Eye (tissue), 1 donor: Measurements from ENCODE around the gene PGR.
"Not testable (repeated sequence)": the region's sequence is repeated elsewhere in the genome, so short reads cannot be mapped to it uniquely, and the experiment has no call there.

ENCODE experiments used
- DNase-seq: peaks from one replicate; pipeline ENCODE4 v3.0.0-alpha.2; 2015

PGR gene

GRCh38 chr11:101063706-101064105 is 65.9 kb downstream of the PGR start:
- DNase-seq, result no peak

- DNase-seq, result no peak
Observed at GRCh38 chr11:101061606-101062005, 68.0 kb downstream of the PGR start.

GRCh38 chr11:101059331-101059730 is 70.3 kb downstream of the PGR start:
- DNase-seq, result no peak

- no peak for DNase-seq
Observed at GRCh38 chr11:101053492-101053891, 76.1 kb downstream of the PGR start.

GRCh38 chr11:101051677-101052076 is 77.9 kb downstream of the PGR start:
- DNase-seq, result no peak

DNA sequence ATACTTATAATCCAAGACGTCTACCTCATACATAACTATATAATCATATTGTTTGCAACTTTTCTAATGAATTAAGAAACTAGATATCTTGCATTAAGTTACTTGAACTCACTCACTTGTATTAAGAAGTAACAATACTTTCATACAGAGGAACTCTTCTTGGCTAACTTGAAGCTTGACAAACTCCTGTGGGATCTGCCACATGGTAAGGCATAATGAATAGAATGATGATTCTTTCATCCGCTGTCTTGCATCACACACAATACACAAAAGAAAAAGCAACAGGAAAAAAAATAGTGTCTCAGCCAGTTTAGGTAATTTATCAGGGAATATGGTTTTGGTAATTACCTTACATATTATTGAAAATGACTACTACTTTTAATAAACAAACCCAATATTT is 79.8 kb downstream of the PGR start:
- DNase-seq, result no peak

GRCh38 chr11:101049123-101049522 is 80.5 kb downstream of the PGR start:
- no peak for DNase-seq

DNA sequence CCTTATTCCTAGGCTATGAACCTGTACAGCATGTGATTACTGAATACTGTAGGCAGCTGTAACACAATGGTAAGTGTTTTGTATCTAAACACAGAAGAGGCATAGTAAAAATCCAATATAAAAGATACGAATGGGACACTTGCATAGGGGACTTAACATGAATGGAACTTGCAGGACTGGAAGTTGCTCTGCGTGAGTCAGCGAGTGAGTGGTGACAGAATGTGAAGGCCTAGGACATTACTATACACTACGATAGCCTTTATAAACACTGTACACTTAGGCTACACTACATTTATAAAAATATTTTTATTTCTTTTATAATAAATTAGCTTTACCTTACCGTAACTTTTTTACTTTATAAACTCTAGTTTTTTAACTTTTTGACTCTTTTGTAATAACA is 81.1 kb downstream of the PGR start:
- DNase-seq, result no peak

GRCh38 chr11:101046947-101047346 is 82.7 kb downstream of the PGR start:
- no peak for DNase-seq

DNA sequence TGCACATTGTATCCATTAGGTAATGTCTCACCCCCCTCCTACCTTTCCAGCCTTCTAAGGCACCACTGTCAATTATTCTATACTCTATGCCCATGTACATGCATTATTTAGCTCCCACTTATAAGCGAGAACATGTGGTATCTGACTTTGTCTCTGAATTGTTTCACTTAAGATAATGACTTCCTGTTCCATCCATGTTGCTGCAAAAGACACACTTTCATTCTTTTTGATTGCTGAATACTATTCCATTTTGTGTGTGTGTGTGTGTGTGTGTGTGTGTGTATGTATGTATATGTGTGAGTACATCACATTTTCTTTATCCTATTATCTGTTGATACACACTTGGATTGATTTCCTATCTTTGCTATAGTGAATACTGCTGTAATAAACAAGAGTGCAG is 84.2 kb downstream of the PGR start:
- no peak for DNase-seq

DNA sequence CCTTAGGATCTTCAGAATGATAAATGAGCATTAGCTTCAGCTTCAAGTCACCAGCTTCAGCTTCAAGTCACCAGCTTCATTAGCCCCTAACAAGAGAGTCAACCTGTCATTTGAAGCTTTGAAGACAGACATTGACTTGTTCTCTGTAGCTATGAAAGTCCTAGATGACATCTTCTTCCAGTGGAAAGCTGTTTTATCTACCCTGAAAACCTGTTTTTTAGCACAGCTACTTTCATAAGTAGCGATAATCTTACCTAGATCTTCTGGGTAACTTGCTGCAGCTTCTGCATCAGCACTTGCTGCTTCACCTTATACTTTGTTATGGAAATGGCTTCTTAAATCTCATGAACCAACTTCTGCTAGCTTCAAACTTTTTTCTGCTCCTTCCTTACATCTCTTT is 85.7 kb downstream of the PGR start:
- no peak for DNase-seq

GRCh38 chr11:101035872-101036271 is 93.7 kb downstream of the PGR start:
- no peak for DNase-seq

DNA sequence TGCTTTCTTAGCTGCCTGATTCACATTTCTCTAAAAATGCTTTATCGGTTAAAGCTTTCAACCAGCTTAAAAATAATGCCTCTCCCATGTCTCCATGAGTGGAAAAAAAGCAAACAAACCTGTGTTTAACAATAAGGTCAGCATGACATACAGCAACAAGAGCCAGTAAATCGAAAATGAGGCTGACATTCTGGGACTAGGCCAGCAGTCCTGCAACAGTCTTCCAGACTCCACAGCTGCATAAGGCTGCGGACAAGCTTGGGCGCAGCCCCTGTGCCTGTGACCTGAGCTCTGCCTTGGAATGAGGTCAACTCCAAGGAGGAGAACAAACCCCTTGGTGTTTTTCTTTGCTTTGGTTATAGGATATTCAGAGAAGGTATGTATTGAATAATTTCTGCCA is 95.5 kb downstream of the PGR start:
- DNase-seq, result peak; percentile 8

GRCh38 chr11:101032991-101033390 is 96.6 kb downstream of the PGR start:
- DNase-seq, result no peak

GRCh38 chr11:101031713-101032112 is 97.9 kb downstream of the PGR start:
- DNase-seq, result no peak

- no peak for DNase-seq
Observed at GRCh38 chr11:101030692-101031091, 98.9 kb downstream of the PGR start.

DNA sequence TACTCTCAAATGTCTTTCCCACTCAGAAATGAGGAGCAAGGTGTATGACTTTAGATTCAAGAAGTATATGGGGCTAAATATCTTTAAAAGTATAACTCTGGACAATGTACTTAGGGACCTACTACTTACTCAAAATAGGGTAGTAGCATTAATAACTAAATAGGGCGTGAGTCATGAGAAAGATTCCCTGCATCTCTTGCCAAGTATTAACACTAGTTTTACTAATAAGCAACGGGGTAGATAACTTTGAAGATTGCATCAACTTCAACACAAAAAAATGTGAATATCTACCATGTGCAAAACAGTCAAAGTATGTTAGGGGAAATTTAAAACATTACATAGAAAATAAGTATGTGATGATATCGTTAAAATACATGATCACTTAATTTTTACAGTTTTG is 99.6 kb downstream of the PGR start:
- DNase-seq, result no peak

DNA sequence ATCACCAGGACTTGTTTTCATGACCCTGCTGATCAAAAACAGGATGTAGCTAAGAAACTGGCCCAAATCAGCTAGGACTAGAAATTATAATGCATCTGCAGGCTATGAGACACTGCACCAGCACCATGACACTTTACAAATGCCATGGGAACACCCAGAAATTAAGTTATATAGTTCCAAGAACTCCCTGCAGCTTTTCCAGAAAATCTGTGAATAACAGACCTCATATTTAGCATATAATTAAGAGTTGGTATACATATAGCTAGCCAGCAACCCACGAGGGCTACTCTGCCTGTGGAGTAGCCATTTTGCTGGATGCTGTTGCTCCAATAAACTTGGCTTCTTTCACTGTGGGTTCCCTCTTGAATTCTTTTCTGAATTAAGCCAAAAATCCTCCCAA is 101.0 kb downstream of the PGR start:
- DNase-seq, result no peak

DNA sequence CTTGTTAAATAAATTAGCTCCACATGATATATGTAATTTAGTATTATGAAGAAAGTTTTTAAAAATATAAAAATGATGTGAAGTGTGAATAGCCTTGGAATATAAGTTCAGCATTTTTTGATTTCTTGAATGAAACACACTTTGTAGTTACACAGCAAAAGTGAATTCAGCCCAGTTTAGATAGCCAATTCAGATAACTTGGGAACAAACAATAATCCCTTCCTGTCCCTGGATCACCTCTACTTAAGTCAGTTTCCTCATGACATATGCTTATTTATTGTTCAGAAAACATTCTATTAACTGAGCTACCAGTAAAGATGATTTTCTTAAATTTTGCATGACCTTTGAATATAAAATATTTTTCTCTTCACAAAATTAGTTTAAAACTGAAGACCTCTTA is 107.4 kb downstream of the PGR start:
- DNase-seq, result no peak

- DNase-seq, result no peak
Observed at GRCh38 chr11:101019870-101020269, 109.7 kb downstream of the PGR start.

DNA sequence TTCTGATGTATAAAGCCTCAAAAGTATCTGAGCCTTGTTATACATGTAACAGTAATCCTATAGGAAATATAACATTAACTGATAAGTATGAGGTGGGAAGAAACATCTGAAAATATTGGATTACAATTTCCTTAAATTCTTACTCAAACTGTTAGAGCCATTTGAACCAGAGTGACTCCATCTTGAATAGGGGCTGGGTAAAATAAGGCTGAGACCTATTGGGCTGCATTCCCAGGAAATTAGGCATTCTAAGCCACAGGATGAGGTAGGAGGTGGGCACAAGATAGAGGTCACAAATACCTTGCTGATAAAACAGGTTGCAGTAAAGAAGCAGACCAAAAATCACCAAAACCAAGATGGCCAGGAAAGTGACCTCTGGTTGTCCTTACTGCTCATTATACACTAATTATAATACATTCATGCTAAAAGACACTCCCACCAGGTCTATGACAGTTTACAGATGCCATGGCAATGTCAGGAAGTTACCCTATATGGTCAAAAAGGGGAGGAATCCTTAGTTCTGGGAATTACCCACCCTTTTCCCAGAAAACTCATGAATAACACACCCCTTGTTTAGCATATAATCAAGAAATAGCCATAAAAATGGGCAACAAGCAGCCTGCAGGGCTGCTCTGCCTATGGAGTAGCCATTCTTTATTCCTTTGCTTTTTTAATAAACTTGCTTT is 114.9 kb downstream of the PGR start:
- no peak for DNase-seq

GRCh38 chr11:101013702-101014101 is 115.9 kb downstream of the PGR start:
- not testable (repeated sequence) for DNase-seq

DNA sequence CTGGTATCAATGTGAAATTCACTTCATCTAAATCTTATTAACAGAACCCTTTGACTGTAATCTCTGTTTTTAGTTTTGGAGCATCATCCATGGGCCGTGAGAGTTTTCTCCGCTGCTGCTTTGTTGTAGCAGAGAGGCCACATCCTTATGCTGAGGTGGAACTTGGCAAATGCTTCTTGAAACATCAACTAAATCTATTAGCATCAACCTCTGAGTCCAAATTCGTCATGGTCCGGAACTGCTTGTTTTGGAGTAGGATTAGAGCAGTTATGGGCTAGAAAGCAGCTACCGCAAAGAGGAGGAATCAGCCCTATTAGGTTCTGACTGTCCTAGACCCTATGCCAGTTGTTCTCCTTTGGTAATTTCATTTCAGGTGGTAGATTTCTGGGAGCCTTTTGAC is 117.7 kb downstream of the PGR start:
- DNase-seq, result no peak

- DNase-seq, result no peak
Observed at GRCh38 chr11:101010899-101011298, 118.7 kb downstream of the PGR start.

DNA sequence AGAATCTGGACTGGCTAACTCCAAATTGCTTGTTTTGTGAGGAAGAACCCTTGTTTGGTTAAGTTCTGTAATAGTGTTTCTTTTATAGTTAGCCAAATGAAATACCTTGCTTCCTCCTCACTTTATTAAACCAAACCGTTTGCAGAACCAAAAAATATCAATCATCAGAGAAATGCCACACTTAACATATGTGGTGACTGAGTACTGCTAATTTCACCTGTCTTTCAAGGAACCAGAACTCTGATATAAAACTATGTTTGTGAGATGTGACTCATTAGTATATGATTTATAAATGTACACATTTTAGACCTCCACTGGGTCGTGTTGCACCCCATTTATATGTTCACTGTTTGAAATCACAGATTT is 119.9 kb downstream of the PGR start:
- no peak for DNase-seq
